ENCODE measurements around the gene OTOP3.

- TF ChIP-seq CTCF (conservative IDR thresholded peaks at IDR 0.05 in 1 of 2, IDR thresholded peaks at IDR 0.05 in 1 of 2; ENCODE audit: extremely low read depth in 1 of 2, insufficient read depth in 1 of 2, low read depth in 1 of 2, low read length in 2 of 2) (no peak), EZH2 (IDR thresholded peaks at IDR 0.05; ENCODE audit: borderline replicate concordance, low read length) (no peak)
Measured at GRCh38 chr17:74964246-74964761, 28.6 kb downstream of the OTOP3 start.
